ENCODE data around the gene BCL3. TPM values are rescaled to one million over a fixed set of nuclear protein-coding genes. Genes with fewer than 3 reads are reported as not detected.

The BCL3 gene
- total and polyA plus RNA-seq, 2 of the 13 experiments (the other 11 are each of a cell fraction or from before 2014, with no cell fraction given) = 2.3 to 4.0 TPM

- TF ChIP-seq TOE1 (CRISPR knock-in tag; IDR thresholded peaks at IDR 0.05) (no peak), SP5 (CRISPR knock-in tag; IDR thresholded peaks at IDR 0.05; ENCODE audit: borderline replicate concordance, low read depth) (no peak)
Measured at GRCh38 chr19:44782729-44783128, 34.2 kb downstream of the BCL3 start (continued).

GRCh38 chr19:44783545-44783944, 35.0 kb downstream of the BCL3 start:
- CTCF ChIA-PET (ENCODE audit: low intra/inter-chr PET ratio, low total read pairs) = interaction anchor here (0.9 to 3.1 kb wide), 4 partner anchors 17 to 61 kb away, joined by 3 to 50 read pairs (median 20); partner anchors contain the start of genes BCAM and NECTIN2
- no peak overlapping the region for H2AFZ ChIP-seq (ENCODE audit: low read length)
- TF ChIP-seq SYNCRIP (IDR thresholded peaks at IDR 0.05; ENCODE audit: insufficient read depth, low read depth, low read length) = no peak
- TF ChIP-seq PAF1 (CRISPR knock-in tag; IDR thresholded peaks at IDR 0.05) = no peak
- no peak for TF ChIP-seq HOXA7 (CRISPR knock-in tag; IDR thresholded peaks at IDR 0.05)
- no peak for TF ChIP-seq LCORL (IDR thresholded peaks at IDR 0.05)
- TF ChIP-seq LCORL (CRISPR knock-in tag; IDR thresholded peaks at IDR 0.05) = no peak
- TF ChIP-seq SPEN (CRISPR knock-in tag; IDR thresholded peaks at IDR 0.05; ENCODE audit: low read depth) = no peak
- no peak for TF ChIP-seq NFE2 (CRISPR knock-in tag; IDR thresholded peaks at IDR 0.05)
- TF ChIP-seq ZNF577 (CRISPR knock-in tag; IDR thresholded peaks at IDR 0.05; ENCODE audit: borderline replicate concordance, low read depth) = no peak
- TF ChIP-seq ZNF329 (CRISPR knock-in tag; IDR thresholded peaks at IDR 0.05; ENCODE audit: low read depth) = peak; percentile 97
- peaks cover 23% of the 10 kb centered on the region for H3K4me1 ChIP-seq (ENCODE audit: insufficient read depth, low read length)
- no peak for FAIRE-seq
- DNase-seq (ENCODE audit: low spot score) = no peak
- no peak overlapping the region for H3K4me3 ChIP-seq (replicated peaks in 1 of 3; ENCODE audit: insufficient read depth in 1 of 3, low read depth in 2 of 3, low read length in 3 of 3)
- no peak overlapping the region for H3K27ac ChIP-seq (ENCODE audit: extremely low read length, insufficient read depth, low read length)
- H3K9me3 ChIP-seq (ENCODE audit: low read length) = no peaks in the 10 kb centered on the region
- no peaks in the 10 kb centered on the region for H3K27me3 ChIP-seq (ENCODE audit: control insufficient read depth in 1 of 2, insufficient read depth in 2 of 2, low read length in 2 of 2)
- BruUV-seq (replicated peaks) = no TSS peak
- ATAC-seq = no peak
- in situ Hi-C loops (cut with HindIII; ENCODE audit: extremely low pct_ligation_motif_present, low pct_unique_long_range_greater_than_20kb) = no loop called here
- H3K4me2 ChIP-seq (ENCODE audit: low read depth, low read length) = no peak overlapping the region
- H4K20me1 ChIP-seq (ENCODE audit: insufficient read depth, low read length) = no peaks in the 10 kb centered on the region
- POLR2A ChIA-PET = interaction anchor here (1.0 to 3.3 kb wide), 2 partner anchors 15 to 24 kb away, joined by 3 to 16 read pairs; no protein-coding TSS in a partner anchor
- intact Hi-C loops (cut with micrococcal nuclease; ENCODE audit: unreplicated experiment) = no loop called here
- 90% methylated on average over 4 of the region's 4 CpGs for WGBS (ENCODE audit: low lambda C conversion rate)
- no peaks in the 10 kb centered on the region for H3K36me3 ChIP-seq (replicated peaks in 1 of 2; ENCODE audit: control insufficient read depth in 1 of 2, insufficient read depth in 2 of 2, low read length in 2 of 2)
- H3K79me2 ChIP-seq (ENCODE audit: insufficient read depth, low read length) = no peaks in the 10 kb centered on the region
- no peak overlapping the region for H3K9ac ChIP-seq (ENCODE audit: insufficient read depth, low read depth, low read length)
